H1 (cell line): ENCODE measurements around the gene GABRR3. TPM values are rescaled to one million over a fixed set of nuclear protein-coding genes. Genes with fewer than 3 reads are reported as not detected.

Experiments used
- CTCF ChIA-PET: fragments of 300-600 bp; sonication (Branson Sonifier 250); formaldehyde crosslinking; loops from one replicate; lab custom pipeline; 2021; ENCODE audit not compliant: partially characterized antibody; lab: Charles Lee
- POLR2A ChIA-PET: fragments of 300-600 bp; sonication (Branson Sonifier 250); formaldehyde crosslinking; loops from one replicate; lab custom pipeline; 2021; ENCODE audit warnings: inconsistent platforms; ENCODE audit not compliant: partially characterized antibody; lab: Charles Lee
- DNase-seq, 2 experiments: peaks; one replicate each; pipeline versions ENCODE4 v3.0.0 to v3.0.0-alpha.2; 2010 to 2022; ENCODE audit warnings: low spot score in 2 of 2, low read depth in 1 of 2, mixed read lengths in 1 of 2
- FAIRE-seq: peaks from 2 replicates; lab custom pipeline; 2011; peaks lifted over from hg19 to GRCh38; lab: Jason Lieb, UNC
- H2AFZ ChIP-seq: 2 replicates; pipeline ENCODE4 v1.8.1; 2012; ENCODE audit warnings: low read length, inconsistent platforms
- H2AK5ac ChIP-seq: 2 replicates; pipeline ENCODE4 v1.6.1; 2013; ENCODE audit warnings: low read depth, low read length
- H2BK120ac ChIP-seq: replicated peaks from 2 replicates; pipeline ENCODE3; 2013; ENCODE audit warnings: low read depth, low read length, inconsistent platforms
- H2BK12ac ChIP-seq: 2 replicates; pipeline ENCODE4 v1.6.1; 2013; ENCODE audit warnings: low read depth, low read length
- H2BK15ac ChIP-seq: 2 replicates; pipeline ENCODE4 v1.6.1; 2013; ENCODE audit warnings: low read length
- H2BK20ac ChIP-seq: 2 replicates; pipeline ENCODE4 v1.6.1; 2013; ENCODE audit warnings: low read length
- H2BK5ac ChIP-seq: 2 replicates; pipeline ENCODE4 v1.6.1; 2013; ENCODE audit warnings: low read depth, low read length
- H3K14ac ChIP-seq: 2 replicates; pipeline ENCODE4 v1.6.1; 2013; ENCODE audit warnings: inconsistent platforms; ENCODE audit not compliant: insufficient read length
- H3K18ac ChIP-seq: 2 replicates; pipeline ENCODE4 v1.6.1; 2013; ENCODE audit warnings: low read length; ENCODE audit errors: extremely low read depth
- H3K23ac ChIP-seq: 2 replicates; pipeline ENCODE4 v1.6.1; 2013; ENCODE audit warnings: inconsistent platforms; ENCODE audit not compliant: insufficient read length
- H3K23me2 ChIP-seq: 2 replicates; pipeline ENCODE4 v1.6.1; 2013; ENCODE audit warnings: low read depth, low read length
- H3K27ac ChIP-seq: 2 replicates; pipeline ENCODE4 v1.6.1; 2011; ENCODE audit warnings: low read depth, low read length, inconsistent platforms
- H3K27me3 ChIP-seq, 4 experiments: replicated peaks in 1 of 4; 1 replicate in 1 of 4; 2 replicates in 3 of 4; pipeline versions ENCODE4 v1.6.1 to v1.8.1; 2011 to 2013; ENCODE audit warnings: low read length in 3 of 4, mild to moderate bottlenecking in 3 of 4, inconsistent platforms in 2 of 4, mixed read lengths in 2 of 4, moderate library complexity in 1 of 4; ENCODE audit not compliant: control insufficient read depth in 3 of 4, insufficient read depth in 3 of 4; ENCODE audit errors: extremely low read depth in 1 of 4
- H3K36me3 ChIP-seq, 4 experiments: 2 replicates each; pipeline versions ENCODE4 v1.6.1 to v1.8.1; 2011 to 2013; ENCODE audit warnings: mild to moderate bottlenecking in 4 of 4, low read length in 3 of 4, moderate library complexity in 2 of 4, control low read depth in 1 of 4, inconsistent platforms in 1 of 4; ENCODE audit not compliant: insufficient read depth in 4 of 4, control insufficient read depth in 2 of 4
- H3K4ac ChIP-seq: replicated peaks from 2 replicates; pipeline ENCODE3; 2013; ENCODE audit warnings: low read length, low read depth, mixed read lengths, inconsistent platforms; ENCODE audit not compliant: insufficient read length
- H3K4me1 ChIP-seq, 4 experiments: replicated peaks in 1 of 4; 1 replicate in 1 of 4; 2 replicates in 3 of 4; pipeline versions ENCODE4 v1.6.1 to v1.8.1; 2011 to 2013; ENCODE audit warnings: low read length in 3 of 4, inconsistent platforms in 2 of 4, mixed read lengths in 1 of 4; ENCODE audit not compliant: insufficient read depth in 4 of 4, control insufficient read depth in 3 of 4
- H3K4me2 ChIP-seq, 2 experiments: 2 replicates each; pipeline versions ENCODE4 v1.6.1 to v1.8.1; 2011 to 2013; ENCODE audit warnings: low read depth in 2 of 2, low read length in 2 of 2, control low read depth in 1 of 2, inconsistent platforms in 1 of 2, mild to moderate bottlenecking in 1 of 2; ENCODE audit not compliant: insufficient read depth in 1 of 2
- H3K4me3 ChIP-seq, 4 experiments: fragments of 200-600, 300-600 bp in 1 of 4; sonication (generic), shearing (Covaris generic), sonication (Bioruptor Twin) in 1 of 4; 2 replicates each; pipeline versions ENCODE4 v1.5.1 to v1.8.1; 2011 to 2016; ENCODE audit warnings: low read length in 4 of 4, low read depth in 3 of 4, control low read depth in 2 of 4, inconsistent platforms in 2 of 4, mild to moderate bottlenecking in 2 of 4, mixed read lengths in 1 of 4, moderate library complexity in 1 of 4; ENCODE audit not compliant: insufficient read depth in 2 of 4; ENCODE audit errors: extremely low read depth in 1 of 4
- H3K56ac ChIP-seq: replicated peaks from 2 replicates; pipeline ENCODE3; 2013; ENCODE audit warnings: low read depth, mild to moderate bottlenecking, mixed read lengths, low read length, inconsistent platforms; ENCODE audit not compliant: insufficient read length
- H3K79me1 ChIP-seq: 2 replicates; pipeline ENCODE4 v1.6.1; 2013; ENCODE audit warnings: low read depth, low read length, control low read depth
- H3K79me2 ChIP-seq, 2 experiments: 2 replicates each; pipeline versions ENCODE4 v1.6.1 to v1.8.1; 2012 to 2013; ENCODE audit warnings: low read length in 2 of 2, mild to moderate bottlenecking in 2 of 2, inconsistent platforms in 1 of 2; ENCODE audit not compliant: insufficient read depth in 2 of 2, control insufficient read depth in 1 of 2
- H3K9ac ChIP-seq, 4 experiments: replicated peaks in 1 of 4; 1 replicate in 1 of 4; 2 replicates in 3 of 4; pipeline versions ENCODE4 v1.6.1 to v1.8.1; 2011 to 2013; ENCODE audit warnings: low read depth in 3 of 4, low read length in 3 of 4, control low read depth in 2 of 4, mild to moderate bottlenecking in 2 of 4, moderate library complexity in 2 of 4, inconsistent platforms in 1 of 4; ENCODE audit errors: extremely low read depth in 1 of 4
- H3K9me3 ChIP-seq, 2 experiments: 2 replicates each; pipeline versions ENCODE4 v1.6.1 to v1.8.1; 2012 to 2013; ENCODE audit warnings: mild to moderate bottlenecking in 2 of 2, moderate library complexity in 2 of 2, control low read depth in 1 of 2, inconsistent platforms in 1 of 2, low read depth in 1 of 2, low read length in 1 of 2, mixed read lengths in 1 of 2; ENCODE audit not compliant: insufficient read depth in 2 of 2
- H4K20me1 ChIP-seq, 2 experiments: replicated peaks in 1 of 2; 2 replicates each; pipeline versions ENCODE3 to v1.8.1; 2011 to 2013; ENCODE audit warnings: inconsistent platforms in 2 of 2, low read length in 2 of 2, mild to moderate bottlenecking in 1 of 2; ENCODE audit not compliant: insufficient read depth in 2 of 2, control insufficient read depth in 1 of 2
- H4K5ac ChIP-seq: 2 replicates; pipeline ENCODE4 v1.6.1; 2013; ENCODE audit warnings: low read length, low read depth, mixed read lengths, inconsistent platforms; ENCODE audit not compliant: insufficient read length
- H4K8ac ChIP-seq: 2 replicates; pipeline ENCODE4 v1.8.0; 2013; ENCODE audit warnings: mild to moderate bottlenecking, moderate library complexity, low read length, inconsistent platforms; ENCODE audit not compliant: insufficient read depth; ENCODE audit errors: extremely low read depth
- H4K91ac ChIP-seq: replicated peaks from 2 replicates; pipeline ENCODE3; 2013; ENCODE audit warnings: low read length, mixed read lengths, inconsistent platforms; ENCODE audit not compliant: insufficient read length
- CHD2 ChIP-seq: IDR thresholded peaks from 2 replicates; pipeline ENCODE4 v1.6.1; 2012; ENCODE audit warnings: low read length, improper control_type of control experiment
- RAD21 ChIP-seq, 2 experiments: IDR thresholded peaks in 1 of 2; conservative IDR thresholded peaks in 1 of 2; 2 replicates each; pipeline ENCODE4 v1.6.1; 2011; ENCODE audit warnings: low read depth in 2 of 2, low read length in 2 of 2, improper control_type of control experiment in 1 of 2, inconsistent platforms in 1 of 2, mild to moderate bottlenecking in 1 of 2, moderate library complexity in 1 of 2
- SP4 ChIP-seq: IDR thresholded peaks from 2 replicates; pipeline ENCODE4 v1.6.1; 2012; ENCODE audit warnings: low read length, inconsistent platforms
- WGBS, 2 experiments: shearing (Covaris generic) in 1 of 2; methylation state at CpG; one replicate each; pipeline versions ENCODE4 v1.1.6 to v1.1.7; 2013 to 2015; ENCODE audit warnings: low lambda C conversion rate in 2 of 2, mixed read lengths in 2 of 2, inconsistent platforms in 1 of 2, low coverage in 1 of 2, missing lambda C conversion rate in 1 of 2; ENCODE audit not compliant: insufficient replicate concordance in 2 of 2, insufficient coverage in 1 of 2, insufficient read length in 1 of 2; ENCODE audit errors: extremely low coverage in 1 of 2, missing lambda C conversion rate in 1 of 2; 5-methylcytosine and 5-hydroxymethylcytosine counted together
- polyA plus RNA-seq, 7 experiments: library from polyadenylated mRNA; depleted of rRNA in 3 of 7; stranded (reverse) in 5 of 7; unstranded in 2 of 7; fragments of >200 nt in 5 of 7; fragments of 200-250 nt in 2 of 7; gene quantifications; 1 replicate in 5 of 7; 2 replicates in 1 of 7; 4 replicates in 1 of 7; pipeline versions ENCODE4 v1.2.1 to v1.2.3, GENCODE V29; 2011 to 2013; ENCODE audit warnings: missing spikeins in 2 of 7, mixed read lengths in 2 of 7
- total RNA-seq: library from RNA; stranded (reverse); fragmentation: NEBNext Ultra II Directional; extraction: Animal tissue kit (Norgen Biotek cat#: 25700); gene quantifications from 2 replicates; pipeline ENCODE4 v1.2.1, GENCODE V29; 2021
- TF ChIP-seq, protein P1 (sequence below), 3 experiments: IDR thresholded peaks; 1 replicate in 2 of 3; 2 replicates in 1 of 3; pipeline versions ENCODE4 v1.5.1 to v1.6.1; 2011; ENCODE audit warnings: low read length in 3 of 3, mild to moderate bottlenecking in 3 of 3, inconsistent platforms in 2 of 3, low read depth in 1 of 3, moderate library complexity in 1 of 3; ENCODE audit not compliant: insufficient read depth in 1 of 3; ENCODE audit errors: control extremely low read depth in 1 of 3

GABRR3 gene
- total and polyA plus RNA-seq, 2 of the 8 experiments (the other 6 are each of a cell fraction or from before 2014, with no cell fraction given) = not detected

DNA sequence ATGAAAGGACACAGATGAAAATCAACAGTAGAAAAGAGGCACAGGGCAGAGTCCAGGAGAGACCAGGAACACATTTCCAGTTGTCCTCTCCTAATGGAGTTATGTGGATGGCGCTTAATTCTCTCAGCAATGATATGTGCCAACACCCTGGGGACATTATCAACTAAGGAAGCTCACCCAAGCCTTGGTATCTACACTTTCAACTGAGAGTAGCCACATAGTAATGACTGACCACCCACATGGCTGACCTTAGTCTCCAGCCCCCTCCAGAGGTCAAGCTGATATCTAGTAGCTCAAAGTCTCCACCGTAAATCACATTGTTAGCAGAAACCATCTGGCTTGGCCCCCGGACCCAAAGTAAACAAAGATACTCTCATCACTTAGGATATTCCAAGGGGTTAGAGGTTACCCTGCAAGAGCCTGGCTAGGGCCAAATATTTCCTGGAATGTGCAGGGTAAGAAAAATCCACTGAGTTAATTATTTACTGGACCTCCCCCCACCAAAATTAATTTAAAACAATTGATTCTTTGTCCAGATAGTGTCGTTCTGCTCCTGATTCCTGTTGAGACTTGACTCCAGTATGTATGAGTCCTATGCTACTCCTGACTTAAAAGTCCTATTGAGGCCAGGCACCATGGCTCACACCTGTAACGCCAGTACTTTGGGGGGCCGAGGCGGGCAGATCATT, 24.8 kb downstream of the GABRR3 start:
- DNase-seq (no peak), FAIRE-seq (no peak)
- Histone ChIP-seq H4K91ac (no peak overlapping the region), H3K9ac (no peak overlapping the region), H2AK5ac (no peak overlapping the region), H3K36me3 (no peaks in the 10 kb centered on the region), H3K4me1 (no peaks in the 10 kb centered on the region), H3K23me2 (no peaks in the 10 kb centered on the region), H3K23ac (no peak overlapping the region), H3K9me3 (no peaks in the 10 kb centered on the region), H4K20me1 (no peaks in the 10 kb centered on the region), H2BK120ac (no peak overlapping the region), H2BK12ac (no peak overlapping the region), H3K79me1 (no peaks in the 10 kb centered on the region), H3K18ac (no peak overlapping the region), H3K56ac (no peak overlapping the region), H3K4ac (no peak overlapping the region), H3K79me2 (no peaks in the 10 kb centered on the region), H2BK15ac (no peak overlapping the region), H3K4me3 (no peak overlapping the region), H3K4me2 (no peak overlapping the region), H2AFZ (no peak overlapping the region), H4K8ac (no peak overlapping the region), H4K5ac (no peak overlapping the region), H3K14ac (no peak overlapping the region), H3K27me3 (peaks cover 0 to 1% (median 0%) of the 10 kb centered on the region in 4 experiments; a peak in 1 of 7 replicates), H2BK5ac (no peak overlapping the region), H3K27ac (no peak overlapping the region), H2BK20ac (no peak overlapping the region)
- WGBS, 2 experiments = 93% methylated on average over 7 of the region's 7 CpGs; no CpG with 5 or more reads in 1 of the 2 experiments
- ChIA-PET CTCF (interaction anchor here (0.6 to 8.6 kb wide), 5 partner anchors 13 to 216 kb away, joined by 3 to 85 read pairs (median 5); no protein-coding TSS in a partner anchor), POLR2A (no interaction called here)
- peak; percentile 37 to 62; a peak in 3 of 4 replicates for TF ChIP-seq RAD21 (IDR thresholded peaks at IDR 0.05 in 1 of 2, conservative IDR thresholded peaks at IDR 0.05 in 1 of 2; ENCODE audit: low read depth in 2 of 2, low read length in 2 of 2)
- no peak for TF ChIP-seq SP4
- TF ChIP-seq, protein P1, sequence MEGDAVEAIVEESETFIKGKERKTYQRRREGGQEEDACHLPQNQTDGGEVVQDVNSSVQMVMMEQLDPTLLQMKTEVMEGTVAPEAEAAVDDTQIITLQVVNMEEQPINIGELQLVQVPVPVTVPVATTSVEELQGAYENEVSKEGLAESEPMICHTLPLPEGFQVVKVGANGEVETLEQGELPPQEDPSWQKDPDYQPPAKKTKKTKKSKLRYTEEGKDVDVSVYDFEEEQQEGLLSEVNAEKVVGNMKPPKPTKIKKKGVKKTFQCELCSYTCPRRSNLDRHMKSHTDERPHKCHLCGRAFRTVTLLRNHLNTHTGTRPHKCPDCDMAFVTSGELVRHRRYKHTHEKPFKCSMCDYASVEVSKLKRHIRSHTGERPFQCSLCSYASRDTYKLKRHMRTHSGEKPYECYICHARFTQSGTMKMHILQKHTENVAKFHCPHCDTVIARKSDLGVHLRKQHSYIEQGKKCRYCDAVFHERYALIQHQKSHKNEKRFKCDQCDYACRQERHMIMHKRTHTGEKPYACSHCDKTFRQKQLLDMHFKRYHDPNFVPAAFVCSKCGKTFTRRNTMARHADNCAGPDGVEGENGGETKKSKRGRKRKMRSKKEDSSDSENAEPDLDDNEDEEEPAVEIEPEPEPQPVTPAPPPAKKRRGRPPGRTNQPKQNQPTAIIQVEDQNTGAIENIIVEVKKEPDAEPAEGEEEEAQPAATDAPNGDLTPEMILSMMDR (IDR thresholded peaks at IDR 0.05; ENCODE audit: control extremely low read depth in 1 of 3, insufficient read depth in 1 of 3, low read depth in 1 of 3, low read length in 3 of 3) = peak in 2 of 3 experiments; percentile 14 to 18; a peak in 1 of 4 replicates
- TF ChIP-seq CHD2 = no peak
- TF ChIP-seq, all 59 proteins: peak for 2
